Mucosa of rectum (tissue), 2 donors: ENCODE data around the gene SEMA5B.

Experiments used
- H3K27ac ChIP-seq, 2 donors: one replicate each; pipeline ENCODE4 v1.7.0; 2013; ENCODE audit warnings: inconsistent platforms in 2 of 2, low read depth in 2 of 2, low read length in 2 of 2
- H3K27me3 ChIP-seq, 2 donors: one replicate each; pipeline ENCODE4 v1.7.0; 2013; ENCODE audit warnings: low read length in 2 of 2; ENCODE audit not compliant: control insufficient read depth in 2 of 2, insufficient read depth in 2 of 2
- H3K36me3 ChIP-seq, 2 donors: one replicate each; pipeline ENCODE4 v1.7.0; 2013; ENCODE audit warnings: low read length in 2 of 2; ENCODE audit not compliant: control insufficient read depth in 2 of 2, insufficient read depth in 2 of 2
- H3K4me1 ChIP-seq, 2 donors: one replicate each; pipeline ENCODE4 v1.7.0; 2013; ENCODE audit warnings: low read length in 2 of 2, mild to moderate bottlenecking in 1 of 2; ENCODE audit not compliant: control insufficient read depth in 2 of 2, insufficient read depth in 2 of 2
- H3K4me3 ChIP-seq, 2 donors: one replicate each; pipeline ENCODE4 v1.7.0; 2013; ENCODE audit warnings: low read length in 2 of 2
- H3K9ac ChIP-seq, 2 donors: one replicate each; pipeline ENCODE4 v1.7.0; 2013; ENCODE audit warnings: low read length in 2 of 2, low read depth in 1 of 2, mild to moderate bottlenecking in 1 of 2
- H3K9me3 ChIP-seq, 2 donors: one replicate each; pipeline ENCODE4 v1.7.0; 2013; ENCODE audit warnings: low read length in 2 of 2; ENCODE audit not compliant: control insufficient read depth in 2 of 2
- donor health status: healthy.
- donor health status: Normal muscosa, but diverticular disease.

SEMA5B gene

GRCh38 chr3:122921791-122922651, 105.5 kb downstream of the SEMA5B start:
- Histone ChIP-seq H3K4me1 (no peaks in the 10 kb centered on the region), H3K27me3 (peaks cover 23 to 28% of the 10 kb centered on the region in 2 donors), H3K36me3 (no peaks in the 10 kb centered on the region), H3K4me3 (peak overlapping the region in 1 of 2 donors; percentile 5), H3K9ac (no peak overlapping the region), H3K27ac (no peak overlapping the region), H3K9me3 (no peaks in the 10 kb centered on the region)

- H3K36me3 ChIP-seq, result no peaks in the 10 kb centered on the region
- peaks cover 23 to 28% of the 10 kb centered on the region in 2 donors for H3K27me3 ChIP-seq
- H3K27ac ChIP-seq, result no peak overlapping the region
- no peak overlapping the region for H3K4me3 ChIP-seq
- H3K4me1 ChIP-seq, result no peaks in the 10 kb centered on the region
- H3K9me3 ChIP-seq, result no peaks in the 10 kb centered on the region
- H3K9ac ChIP-seq, result no peak overlapping the region
Observed at GRCh38 chr3:122920986-122921385, 106.6 kb downstream of the SEMA5B start.

- Histone ChIP-seq H3K27me3 (peaks cover 23 to 28% of the 10 kb centered on the region in 2 donors), H3K36me3 (no peaks in the 10 kb centered on the region), H3K27ac (no peak overlapping the region), H3K4me1 (no peaks in the 10 kb centered on the region), H3K9me3 (no peaks in the 10 kb centered on the region), H3K4me3 (no peak overlapping the region), H3K9ac (no peak overlapping the region)
Observed at GRCh38 chr3:122919291-122919610, 108.3 kb downstream of the SEMA5B start.

- no peaks in the 10 kb centered on the region for H3K4me1 ChIP-seq
- H3K9ac ChIP-seq, result no peak overlapping the region
- H3K4me3 ChIP-seq, result no peak overlapping the region
- no peaks in the 10 kb centered on the region for H3K36me3 ChIP-seq
- H3K27me3 ChIP-seq, result peaks cover 23 to 28% of the 10 kb centered on the region in 2 donors
- H3K9me3 ChIP-seq, result no peaks in the 10 kb centered on the region
- no peak overlapping the region for H3K27ac ChIP-seq
Observed at GRCh38 chr3:122918576-122919290, 108.8 kb downstream of the SEMA5B start.

GRCh38 chr3:122917412-122917811, 110.2 kb downstream of the SEMA5B start:
- H3K9ac ChIP-seq, result no peak overlapping the region
- H3K27ac ChIP-seq, result no peak overlapping the region
- peaks cover 21 to 22% of the 10 kb centered on the region in 2 donors for H3K27me3 ChIP-seq
- H3K9me3 ChIP-seq, result no peaks in the 10 kb centered on the region
- no peaks in the 10 kb centered on the region for H3K36me3 ChIP-seq
- no peaks in the 10 kb centered on the region for H3K4me1 ChIP-seq
- no peak overlapping the region for H3K4me3 ChIP-seq

- Histone ChIP-seq H3K4me3 (no peak overlapping the region), H3K36me3 (no peaks in the 10 kb centered on the region), H3K4me1 (no peaks in the 10 kb centered on the region), H3K9me3 (no peaks in the 10 kb centered on the region), H3K9ac (no peak overlapping the region), H3K27me3 (peaks cover 13 to 16% of the 10 kb centered on the region in 2 donors), H3K27ac (no peak overlapping the region)
Observed at GRCh38 chr3:122916580-122916979, 111.0 kb downstream of the SEMA5B start.

- no peak overlapping the region for H3K27ac ChIP-seq
- no peaks in the 10 kb centered on the region for H3K9me3 ChIP-seq
- no peak overlapping the region for H3K9ac ChIP-seq
- no peaks in the 10 kb centered on the region for H3K36me3 ChIP-seq
- H3K27me3 ChIP-seq, result peaks cover 8 to 12% of the 10 kb centered on the region in 2 donors
- no peak overlapping the region for H3K4me3 ChIP-seq
- no peaks in the 10 kb centered on the region for H3K4me1 ChIP-seq
Observed at GRCh38 chr3:122916084-122916483, 111.5 kb downstream of the SEMA5B start.

GRCh38 chr3:122915300-122916055, 112.1 kb downstream of the SEMA5B start:
- H3K4me1 ChIP-seq, result no peaks in the 10 kb centered on the region
- no peak overlapping the region for H3K4me3 ChIP-seq
- H3K27ac ChIP-seq, result no peak overlapping the region
- no peaks in the 10 kb centered on the region for H3K9me3 ChIP-seq
- H3K36me3 ChIP-seq, result no peaks in the 10 kb centered on the region
- H3K9ac ChIP-seq, result no peak overlapping the region
- H3K27me3 ChIP-seq, result peaks cover 4 to 8% of the 10 kb centered on the region in 2 donors

GRCh38 chr3:122913539-122914100, 113.9 kb downstream of the SEMA5B start:
- no peaks in the 10 kb centered on the region for H3K36me3 ChIP-seq
- no peaks in the 10 kb centered on the region for H3K4me1 ChIP-seq
- no peaks in the 10 kb centered on the region for H3K9me3 ChIP-seq
- H3K27me3 ChIP-seq, result peaks cover 0 to 4% of the 10 kb centered on the region in 2 donors
- no peak overlapping the region for H3K9ac ChIP-seq
- H3K4me3 ChIP-seq, result no peak overlapping the region
- H3K27ac ChIP-seq, result no peak overlapping the region
